Naive thymus-derived CD8-positive, alpha-beta T cell (primary cell): Measurements from ENCODE around the gene ZNRF1. TPM values are rescaled to one million over a fixed set of nuclear protein-coding genes. Genes with fewer than 3 reads are reported as not detected.

Experiments
- ATAC-seq, 2 donors: fragments of 150-1000 bp; cut with Tn5 transposase in 1 of 2; sonication (Bioruptor Pico), chemical (Tn5 transposase) in 1 of 2; 1 replicate in 1 of 2; 2 replicates in 1 of 2; pipeline ENCODE4 v1.10.0; 2021; ENCODE audit warnings: mild to moderate bottlenecking in 2 of 2, moderate library complexity in 2 of 2
- POLR2A ChIA-PET: fragments of 350-600 bp; sonication (Branson Sonifier 250); formaldehyde crosslinking; loops from one replicate; lab custom pipeline; 2021; ENCODE audit warnings: antibody characterized with exemption; lab: Charles Lee
- DNase-seq, 10 donors: peaks; one replicate each; pipeline versions ENCODE4 v3.0.0 to v3.0.0-alpha.2; 2020 to 2022
- H3K27ac Mint-ChIP-seq, 10 donors: one replicate each; pipeline ENCODE4 v1.8.0; 2020 to 2022; ENCODE audit warnings: mild to moderate bottlenecking in 10 of 10, mixed read lengths in 10 of 10, moderate library complexity in 4 of 10, inconsistent platforms in 1 of 10
- H3K27me3 Mint-ChIP-seq, 5 donors: one replicate each; pipeline ENCODE4 v1.8.0; 2021 to 2022; ENCODE audit warnings: mixed read lengths in 5 of 5
- H3K36me3 Mint-ChIP-seq, 3 donors: one replicate each; pipeline ENCODE4 v1.8.0; 2020 to 2022; ENCODE audit warnings: mixed read lengths in 3 of 3, mild to moderate bottlenecking in 2 of 3, inconsistent platforms in 1 of 3
- H3K4me1 Mint-ChIP-seq, 4 donors: one replicate each; pipeline ENCODE4 v1.8.0; 2021 to 2022; ENCODE audit warnings: mixed read lengths in 4 of 4
- H3K4me3 Mint-ChIP-seq, 10 donors: one replicate each; pipeline ENCODE4 v1.8.0; 2020 to 2022; ENCODE audit warnings: mild to moderate bottlenecking in 10 of 10, mixed read lengths in 10 of 10, moderate library complexity in 6 of 10, inconsistent platforms in 1 of 10
- H3K9me3 Mint-ChIP-seq, 9 donors: one replicate each; pipeline ENCODE4 v1.8.0; 2020 to 2022; ENCODE audit warnings: mixed read lengths in 9 of 9, mild to moderate bottlenecking in 3 of 9, inconsistent platforms in 1 of 9, moderate library complexity in 1 of 9
- polyA plus RNA-seq, 3 donors: library from polyadenylated mRNA; unstranded; fragments of 300-500 nt; fragmentation: Illumina TruSeq; gene quantifications; one replicate each; pipeline ENCODE4 v1.2.3, GENCODE V29; 2021
- total RNA-seq, 8 experiments: library from RNA in 2 of 8; stranded (reverse) in 2 of 8; gene quantifications; one replicate each; pipeline ENCODE4 v1.2.3 and lab custom pipeline; 2021 to 2026

Gene ZNRF1
- total and polyA plus RNA-seq, 5 experiments from 2014 or later: 0.73 to 1.5 (median 1.3) TPM

GRCh38 chr16:75038036-75038858 is 39.4 kb downstream of the ZNRF1 start:
- Mint-ChIP-seq H3K4me1 (peaks cover 5 to 16% (median 12%) of the 10 kb centered on the region in 4 donors), H3K27ac (peak overlapping the region in 2 of 10 donors; percentile 35 to 49), H3K36me3 (peaks cover 0 to 3% (median 0%) of the 10 kb centered on the region in 3 donors), H3K4me3 (peak overlapping the region in 2 of 10 donors; percentile 32 to 34), H3K9me3 (peaks cover 0 to 5% (median 0%) of the 10 kb centered on the region in 9 donors), H3K27me3 (no peaks in the 10 kb centered on the region)
- DNase-seq (peak in 1 of 10 donors; percentile 7), ATAC-seq (no peak)
- POLR2A ChIA-PET: no interaction called here

- POLR2A ChIA-PET: no interaction called here
- DNase-seq (no peak), ATAC-seq (no peak)
- no peaks in the 10 kb centered on the region for H3K27me3 Mint-ChIP-seq
- peaks cover 0 to 5% (median 0%) of the 10 kb centered on the region in 9 donors for H3K9me3 Mint-ChIP-seq
- H3K36me3 Mint-ChIP-seq: peaks cover 0 to 3% (median 0%) of the 10 kb centered on the region in 3 donors
- H3K4me3 Mint-ChIP-seq: no peak overlapping the region
- peak overlapping the region in 1 of 10 donors; percentile 35 for H3K27ac Mint-ChIP-seq
- H3K4me1 Mint-ChIP-seq: peaks cover 5 to 16% (median 15%) of the 10 kb centered on the region in 4 donors
Observed at GRCh38 chr16:75039941-75040340, 41.1 kb downstream of the ZNRF1 start.

GRCh38 chr16:75042426-75043174 is 43.8 kb downstream of the ZNRF1 start:
- H3K4me1 Mint-ChIP-seq: peaks cover 3 to 16% (median 14%) of the 10 kb centered on the region in 4 donors
- POLR2A ChIA-PET: no interaction called here
- no peaks in the 10 kb centered on the region for H3K27me3 Mint-ChIP-seq
- peaks cover 0 to under 1% (median 0%) of the 10 kb centered on the region in 3 donors for H3K36me3 Mint-ChIP-seq
- no peak overlapping the region for H3K27ac Mint-ChIP-seq
- DNase-seq: no peak
- no peak for ATAC-seq
- H3K4me3 Mint-ChIP-seq: no peak overlapping the region
- peaks cover 0 to 4% (median 0%) of the 10 kb centered on the region in 9 donors for H3K9me3 Mint-ChIP-seq

GRCh38 chr16:75043175-75043895 is 44.5 kb downstream of the ZNRF1 start:
- Mint-ChIP-seq H3K4me1 (peaks cover 3 to 15% (median 11%) of the 10 kb centered on the region in 4 donors), H3K4me3 (no peak overlapping the region), H3K27ac (peak overlapping the region in 1 of 10 donors; percentile 34), H3K27me3 (no peaks in the 10 kb centered on the region), H3K36me3 (no peaks in the 10 kb centered on the region), H3K9me3 (no peaks in the 10 kb centered on the region)
- POLR2A ChIA-PET: no interaction called here
- no peak for DNase-seq
- ATAC-seq: no peak

- H3K27ac Mint-ChIP-seq: peak overlapping the region in 1 of 10 donors; percentile 41
- H3K27me3 Mint-ChIP-seq: no peaks in the 10 kb centered on the region
- POLR2A ChIA-PET: no interaction called here
- no peaks in the 10 kb centered on the region for H3K36me3 Mint-ChIP-seq
- H3K4me1 Mint-ChIP-seq: peaks cover 0 to 9% (median 5%) of the 10 kb centered on the region in 4 donors
- H3K4me3 Mint-ChIP-seq: no peak overlapping the region
- DNase-seq (no peak), ATAC-seq (no peak)
- no peaks in the 10 kb centered on the region for H3K9me3 Mint-ChIP-seq
Observed at GRCh38 chr16:75044800-75045361, 46.1 kb downstream of the ZNRF1 start.

- H3K9me3 Mint-ChIP-seq: no peaks in the 10 kb centered on the region
- H3K36me3 Mint-ChIP-seq: no peaks in the 10 kb centered on the region
- peaks cover 0 to 9% (median 5%) of the 10 kb centered on the region in 4 donors for H3K4me1 Mint-ChIP-seq
- no peak overlapping the region for H3K4me3 Mint-ChIP-seq
- ATAC-seq: no peak
- DNase-seq: no peak
- POLR2A ChIA-PET: no interaction called here
- no peak overlapping the region for H3K27ac Mint-ChIP-seq
- no peaks in the 10 kb centered on the region for H3K27me3 Mint-ChIP-seq
Observed at GRCh38 chr16:75045424-75045823, 46.6 kb downstream of the ZNRF1 start.

- H3K36me3 Mint-ChIP-seq: no peaks in the 10 kb centered on the region
- peak overlapping the region in 2 of 10 donors; percentile 31 to 66 for H3K27ac Mint-ChIP-seq
- no peak for ATAC-seq
- H3K9me3 Mint-ChIP-seq: no peaks in the 10 kb centered on the region
- H3K4me1 Mint-ChIP-seq: peaks cover 0 to 6% (median 3%) of the 10 kb centered on the region in 4 donors
- H3K27me3 Mint-ChIP-seq: no peaks in the 10 kb centered on the region
- POLR2A ChIA-PET: no interaction called here
- no peak for DNase-seq
- no peak overlapping the region for H3K4me3 Mint-ChIP-seq
Observed at GRCh38 chr16:75048054-75048453, 49.2 kb downstream of the ZNRF1 start.

- no peak overlapping the region for H3K27ac Mint-ChIP-seq
- H3K4me1 Mint-ChIP-seq: peaks cover 0 to 2% (median under 1%) of the 10 kb centered on the region in 4 donors
- POLR2A ChIA-PET: no interaction called here
- no peak for DNase-seq
- no peaks in the 10 kb centered on the region for H3K27me3 Mint-ChIP-seq
- no peak overlapping the region for H3K4me3 Mint-ChIP-seq
- no peaks in the 10 kb centered on the region for H3K9me3 Mint-ChIP-seq
- no peaks in the 10 kb centered on the region for H3K36me3 Mint-ChIP-seq
- no peak for ATAC-seq
Observed at GRCh38 chr16:75048530-75048929, 49.7 kb downstream of the ZNRF1 start.

GRCh38 chr16:75052481-75053202 is 53.8 kb downstream of the ZNRF1 start:
- ATAC-seq (no peak), DNase-seq (no peak)
- Mint-ChIP-seq H3K9me3 (no peaks in the 10 kb centered on the region), H3K27ac (no peak overlapping the region), H3K4me1 (peaks cover 0 to 6% (median 0%) of the 10 kb centered on the region in 4 donors), H3K27me3 (no peaks in the 10 kb centered on the region), H3K36me3 (no peaks in the 10 kb centered on the region), H3K4me3 (no peak overlapping the region)
- POLR2A ChIA-PET: interaction anchor here (0.5 kb wide), 1 partner anchor 16 kb away, joined by 3 read pairs; no protein-coding TSS in a partner anchor

GRCh38 chr16:75053791-75054555 is 55.1 kb downstream of the ZNRF1 start:
- H3K27me3 Mint-ChIP-seq: no peaks in the 10 kb centered on the region
- no peaks in the 10 kb centered on the region for H3K36me3 Mint-ChIP-seq
- no peak overlapping the region for H3K4me3 Mint-ChIP-seq
- peaks cover 0 to 6% (median 1%) of the 10 kb centered on the region in 4 donors for H3K4me1 Mint-ChIP-seq
- H3K9me3 Mint-ChIP-seq: no peaks in the 10 kb centered on the region
- POLR2A ChIA-PET: no interaction called here
- DNase-seq (no peak), ATAC-seq (no peak)
- H3K27ac Mint-ChIP-seq: no peak overlapping the region

- peaks cover 0 to 6% (median 1%) of the 10 kb centered on the region in 4 donors for H3K4me1 Mint-ChIP-seq
- H3K36me3 Mint-ChIP-seq: no peaks in the 10 kb centered on the region
- H3K27ac Mint-ChIP-seq: peak overlapping the region in 1 of 10 donors; percentile 40
- ATAC-seq: no peak
- H3K27me3 Mint-ChIP-seq: no peaks in the 10 kb centered on the region
- DNase-seq: no peak
- no peaks in the 10 kb centered on the region for H3K9me3 Mint-ChIP-seq
- H3K4me3 Mint-ChIP-seq: no peak overlapping the region
- POLR2A ChIA-PET: no interaction called here
Observed at GRCh38 chr16:75054556-75054947, 55.7 kb downstream of the ZNRF1 start.
